Colonic mucosa (tissue), 4 donors: ENCODE data around the gene RAB12. TPM values are rescaled to one million over a fixed set of nuclear protein-coding genes. Genes with fewer than 3 reads are reported as not detected.
A peak's percentile ranks its signal among the peaks of the same experiment; 100 is the strongest.

Experiments
- DNase-seq: peaks from one replicate; pipeline ENCODE4 v3.0.0-alpha.2; 2020
- H3K27ac ChIP-seq: fragments of 200-600 bp; one replicate; pipeline ENCODE4 v1.8.0; 2021
- H3K27me3 ChIP-seq: fragments of 200-600 bp; one replicate; pipeline ENCODE4 v1.8.0; 2021
- H3K36me3 ChIP-seq: fragments of 200-600 bp; one replicate; pipeline ENCODE4 v1.8.0; 2021
- H3K4me1 ChIP-seq: fragments of 200-600 bp; one replicate; pipeline ENCODE4 v1.8.0; 2021; ENCODE audit warnings: mild to moderate bottlenecking
- H3K4me3 ChIP-seq: fragments of 200-600 bp; one replicate; pipeline ENCODE4 v1.8.0; 2021
- H3K9ac ChIP-seq, 2 donors: one replicate each; pipeline ENCODE4 v1.7.0; 2013; ENCODE audit warnings: control low read depth in 2 of 2, low read depth in 2 of 2, low read length in 2 of 2
- H3K9me3 ChIP-seq: fragments of 200-600 bp; one replicate; pipeline ENCODE4 v1.8.0; 2021
- CTCF ChIP-seq: fragments of 200-600 bp; IDR thresholded peaks from one replicate; pipeline ENCODE4 v1.8.0; 2022; ENCODE audit warnings: antibody characterized with exemption, mild to moderate bottlenecking
- intact Hi-C: fragments of 100-400 bp; cut with DNase I; formaldehyde crosslinking; loops from one replicate; pipeline ENCODE4 v1.14.1; 2022
- total RNA-seq, 2 donors: library from RNA; stranded (reverse); fragmentation: NEBNext Ultra II Directional in 1 of 2; extraction: Animal tissue kit (Norgen Biotek cat#: 25700) in 1 of 2; gene quantifications; one replicate each; pipeline ENCODE4 v1.2.1, GENCODE V29; 2021
- donor health status: healthy.
- donor health status: DM: no; HTN: no; CAD: no.
- donor health status: DM: no; HTN: no; CAD: no.

The RAB12 gene
- total RNA-seq, 2 donors from 2014 or later: 11.2 to 19.6 TPM

- Histone ChIP-seq H3K4me1 (no peaks in the 10 kb centered on the region), H3K9ac (no peak overlapping the region), H3K9me3 (no peaks in the 10 kb centered on the region), H3K4me3 (no peak overlapping the region), H3K27me3 (no peaks in the 10 kb centered on the region), H3K27ac (no peak overlapping the region), H3K36me3 (no peaks in the 10 kb centered on the region)
- DNase-seq: no peak
- intact Hi-C loops: no loop called here
- no peak for TF ChIP-seq CTCF
Measured at GRCh38 chr18:8669571-8669970, 60.3 kb downstream of the RAB12 start.

GRCh38 chr18:8673256-8674209 is 64.3 kb downstream of the RAB12 start:
- intact Hi-C loops: no loop called here
- Histone ChIP-seq H3K36me3 (no peaks in the 10 kb centered on the region), H3K9me3 (no peaks in the 10 kb centered on the region), H3K9ac (no peak overlapping the region), H3K27ac (no peak overlapping the region), H3K4me1 (no peaks in the 10 kb centered on the region), H3K4me3 (no peak overlapping the region), H3K27me3 (no peaks in the 10 kb centered on the region)
- DNase-seq: no peak
- TF ChIP-seq CTCF: no peak

GRCh38 chr18:8675057-8675456 is 65.8 kb downstream of the RAB12 start:
- no peak for TF ChIP-seq CTCF
- H3K4me3 ChIP-seq: no peak overlapping the region
- intact Hi-C loops: no loop called here
- no peak overlapping the region for H3K27ac ChIP-seq
- H3K27me3 ChIP-seq: no peaks in the 10 kb centered on the region
- no peak overlapping the region for H3K9ac ChIP-seq
- H3K36me3 ChIP-seq: no peaks in the 10 kb centered on the region
- DNase-seq: peak; percentile 3
- H3K4me1 ChIP-seq: no peaks in the 10 kb centered on the region
- no peaks in the 10 kb centered on the region for H3K9me3 ChIP-seq

GRCh38 chr18:8681196-8681595 is 72.0 kb downstream of the RAB12 start:
- intact Hi-C loops: no loop called here
- Histone ChIP-seq H3K27ac (no peak overlapping the region), H3K27me3 (no peaks in the 10 kb centered on the region), H3K36me3 (no peaks in the 10 kb centered on the region), H3K4me3 (no peak overlapping the region), H3K9me3 (no peaks in the 10 kb centered on the region), H3K4me1 (no peaks in the 10 kb centered on the region), H3K9ac (no peak overlapping the region)
- TF ChIP-seq CTCF: no peak
- DNase-seq: peak; percentile 12

- H3K9ac ChIP-seq: no peak overlapping the region
- peak; percentile 6 for DNase-seq
- H3K27ac ChIP-seq: no peak overlapping the region
- no peak for TF ChIP-seq CTCF
- no peak overlapping the region for H3K4me3 ChIP-seq
- H3K36me3 ChIP-seq: no peaks in the 10 kb centered on the region
- H3K9me3 ChIP-seq: no peaks in the 10 kb centered on the region
- no peaks in the 10 kb centered on the region for H3K4me1 ChIP-seq
- intact Hi-C loops: no loop called here
- no peaks in the 10 kb centered on the region for H3K27me3 ChIP-seq
Measured at GRCh38 chr18:8684577-8684976, 75.3 kb downstream of the RAB12 start.
